NCI-H2171 treated with DMSO at 0.1 percent for 48 hours (cell line): ENCODE results near the gene GREM2.

Source experiments
- DNase-seq: peaks from one replicate; lab custom pipeline; 2025; lab: John Stamatoyannopoulos, UW

GREM2 gene

DNA sequence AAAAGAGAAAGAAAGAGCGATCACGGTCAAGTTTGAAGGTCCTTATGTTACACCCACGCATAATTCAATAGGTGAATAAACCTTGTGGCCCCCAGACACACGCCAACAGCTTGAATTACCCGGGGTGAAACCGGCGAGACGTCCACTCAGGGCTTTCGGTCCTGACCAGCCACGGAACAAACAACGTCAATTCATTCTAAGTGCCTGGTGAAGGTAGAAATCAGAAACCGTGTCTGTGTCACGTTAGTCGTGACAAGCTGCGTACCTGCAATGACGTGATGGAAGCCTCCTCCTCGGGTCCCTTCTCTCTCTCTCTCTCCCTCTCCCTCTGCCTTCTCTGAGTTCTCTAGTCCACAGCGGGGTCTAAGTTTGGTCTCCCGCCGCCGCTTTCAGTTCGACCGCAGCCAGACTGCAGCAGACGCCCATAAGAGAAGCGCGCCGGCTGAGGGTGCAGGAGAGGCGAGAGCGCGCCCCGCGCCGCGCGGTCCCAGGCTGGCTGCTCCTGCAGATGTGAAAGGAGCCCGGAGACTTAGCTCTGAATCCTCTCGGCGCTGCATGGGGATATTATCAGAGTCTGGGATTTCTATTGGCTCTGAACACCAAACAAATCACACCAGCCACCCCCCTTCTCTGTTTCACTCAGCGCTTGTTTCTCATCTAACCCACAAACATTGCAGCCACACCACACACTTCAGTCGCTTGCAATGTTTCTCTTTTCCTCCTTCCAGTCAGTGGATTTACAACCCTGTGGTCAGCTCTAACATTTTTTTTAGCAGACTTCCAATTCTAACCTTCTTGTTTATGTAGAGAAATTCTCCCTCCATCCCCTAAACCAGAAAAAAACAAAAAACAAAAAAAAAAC, at the start of gene GREM2:
Gene GREM2, minus strand, starts transcription at position 537 of the 862 bp plus-strand sequence. CDS start 118,680 bp downstream, outside the sequence.
- no peak for DNase-seq

DNA sequence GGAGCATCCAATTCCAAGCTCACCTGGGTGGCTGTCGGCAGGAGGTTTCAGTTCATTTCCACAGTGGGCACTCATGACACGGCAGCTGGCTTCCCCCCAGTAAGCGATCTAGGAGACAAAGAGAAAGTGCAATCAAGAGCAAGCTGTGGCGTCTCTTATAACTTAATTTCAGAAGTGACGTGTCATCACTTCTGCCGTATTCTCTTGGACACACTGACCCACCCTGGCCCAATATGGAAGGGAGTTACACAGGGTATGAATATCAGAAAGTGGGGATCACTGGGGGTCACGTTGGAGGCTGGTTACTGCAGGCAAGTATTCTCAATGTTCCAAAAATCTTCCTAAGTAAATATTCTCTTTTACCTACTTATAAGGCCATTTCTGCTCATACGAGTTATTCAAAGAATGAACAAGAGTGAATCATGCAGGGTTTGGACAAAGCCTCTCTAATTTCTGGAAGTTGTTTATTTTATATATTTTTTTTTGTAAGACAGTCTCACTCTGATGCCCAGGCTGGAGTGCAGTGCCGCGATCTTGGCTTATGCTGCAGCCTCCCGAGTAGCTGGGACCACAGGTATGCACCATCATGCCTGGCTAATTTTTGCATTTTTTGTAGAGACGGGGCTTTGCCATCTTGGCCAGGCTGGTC, 46.5 kb upstream of the GREM2 start:
- DNase-seq: no peak

DNA sequence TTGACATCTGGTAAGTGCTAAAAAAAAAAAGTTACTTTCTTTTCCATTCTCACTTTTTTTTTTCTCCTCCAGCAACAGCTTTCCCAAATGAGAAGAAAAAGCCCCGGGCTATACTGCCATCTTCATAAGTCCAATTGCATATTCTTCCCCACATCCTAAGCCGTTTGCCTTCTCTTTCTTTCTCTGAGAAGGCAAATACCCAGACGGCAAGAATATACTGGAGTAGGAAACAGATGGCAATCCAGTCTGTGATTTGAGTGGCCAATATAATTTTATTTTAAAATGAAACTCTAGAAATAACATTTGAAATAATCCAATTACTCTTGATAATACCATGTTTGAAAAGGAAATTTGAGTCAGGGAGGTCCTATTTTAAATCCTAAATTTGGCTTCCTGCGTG, 44.6 kb upstream of the GREM2 start:
- DNase-seq: no peak

DNA sequence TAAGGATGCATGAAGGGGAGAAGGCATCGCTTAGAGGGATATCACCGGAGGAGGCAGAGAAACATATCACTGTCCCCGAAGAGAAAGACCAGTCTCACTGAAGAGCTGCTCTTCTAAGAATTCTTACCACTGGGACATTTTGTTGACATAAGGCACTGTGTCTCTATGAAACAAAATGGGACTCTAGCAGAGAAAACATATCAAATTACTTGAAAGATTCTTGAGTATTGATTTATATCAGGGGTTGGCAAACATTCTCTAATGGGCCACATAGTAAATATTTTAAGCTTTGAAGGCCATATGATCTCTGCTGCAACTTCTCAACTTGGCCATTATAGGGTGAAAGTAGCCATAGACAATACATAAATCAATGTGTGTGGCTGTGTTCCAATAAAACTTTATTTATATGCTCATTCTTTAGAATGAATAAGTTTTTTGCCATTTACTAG, 41.0 kb upstream of the GREM2 start:
- no peak for DNase-seq

DNA sequence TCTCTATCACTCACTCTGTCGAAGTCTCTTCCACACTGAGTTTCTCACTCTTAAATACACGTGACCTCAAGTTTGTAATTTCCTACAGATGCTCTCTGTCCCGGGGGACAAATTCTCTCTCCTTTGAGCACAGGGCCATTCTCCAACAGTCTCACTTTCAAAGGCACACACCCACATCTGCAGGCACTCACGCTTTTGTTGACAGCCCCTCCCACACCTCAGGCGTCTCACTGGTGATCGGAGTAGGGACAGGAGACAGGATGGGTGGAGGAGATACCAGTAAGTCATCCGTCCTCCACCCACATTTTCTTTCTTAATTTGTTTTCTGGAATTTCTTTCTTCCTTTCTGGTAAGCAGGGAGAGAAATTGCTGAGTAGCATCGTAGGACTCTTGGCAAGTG, 40.6 kb upstream of the GREM2 start:
- DNase-seq: no peak

DNA sequence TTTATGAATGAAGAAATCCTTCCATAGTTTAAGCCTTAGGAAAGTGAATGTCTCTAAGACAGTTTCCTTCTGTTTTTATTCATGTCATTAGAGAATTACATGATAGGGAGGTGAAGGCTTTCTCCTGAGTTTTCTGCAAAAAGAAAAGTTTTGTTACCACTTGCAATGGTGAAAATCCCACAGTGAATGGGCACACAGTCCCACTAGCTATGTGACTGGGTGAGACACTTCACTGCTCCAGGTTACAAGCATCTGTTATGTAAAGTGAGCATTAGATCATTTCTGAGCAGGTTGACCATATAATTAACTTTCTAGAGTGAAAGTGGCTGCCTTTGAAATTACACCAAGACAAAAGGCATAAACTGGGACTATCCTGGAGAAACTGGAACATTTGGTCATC, 38.9 kb upstream of the GREM2 start:
- DNase-seq: no peak

DNA sequence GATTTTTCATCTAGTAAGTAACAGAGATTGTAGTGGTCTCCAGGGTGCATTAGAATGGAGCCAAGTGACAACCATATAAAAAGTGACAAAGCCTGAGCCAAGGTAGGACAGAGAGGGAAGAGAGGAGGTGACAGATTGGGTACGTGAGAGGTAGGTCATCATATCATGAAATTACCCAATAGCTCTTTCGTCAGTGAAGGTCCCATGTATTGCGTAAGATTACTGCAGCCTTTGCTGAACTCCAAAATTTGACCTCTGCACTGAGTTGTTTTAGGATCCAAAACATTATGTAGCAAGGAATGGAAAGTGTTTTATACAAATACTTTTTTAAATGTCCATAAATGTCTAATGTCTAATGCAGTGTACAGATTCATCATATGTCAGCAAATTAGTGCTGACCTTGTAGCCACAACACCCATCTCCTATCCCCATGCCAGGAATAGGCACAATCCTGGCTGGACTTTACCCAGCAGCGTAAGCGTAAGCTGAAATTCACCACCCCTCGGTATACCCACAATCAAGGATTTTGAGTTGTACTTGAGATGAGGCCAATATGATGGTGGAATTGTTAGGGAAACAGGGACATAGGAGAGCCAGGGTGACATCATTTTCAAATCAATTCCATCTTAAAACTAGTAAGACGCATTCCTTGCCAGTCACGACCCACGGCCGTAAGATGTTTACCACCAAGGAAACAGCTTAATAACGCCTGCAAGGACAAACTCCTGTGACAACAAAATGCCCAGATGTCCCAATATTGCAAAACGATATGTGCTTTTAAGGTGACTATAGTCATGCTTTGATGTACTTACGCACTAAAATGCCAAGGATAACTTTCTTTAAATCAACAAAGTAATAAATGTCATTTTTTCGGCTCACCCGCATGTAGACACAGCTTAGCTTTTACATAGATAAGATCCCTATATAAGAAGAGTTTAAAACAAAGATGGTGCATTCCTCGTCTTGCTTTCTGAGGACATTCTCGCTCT, 38.1 kb upstream of the GREM2 start:
- DNase-seq: no peak

DNA sequence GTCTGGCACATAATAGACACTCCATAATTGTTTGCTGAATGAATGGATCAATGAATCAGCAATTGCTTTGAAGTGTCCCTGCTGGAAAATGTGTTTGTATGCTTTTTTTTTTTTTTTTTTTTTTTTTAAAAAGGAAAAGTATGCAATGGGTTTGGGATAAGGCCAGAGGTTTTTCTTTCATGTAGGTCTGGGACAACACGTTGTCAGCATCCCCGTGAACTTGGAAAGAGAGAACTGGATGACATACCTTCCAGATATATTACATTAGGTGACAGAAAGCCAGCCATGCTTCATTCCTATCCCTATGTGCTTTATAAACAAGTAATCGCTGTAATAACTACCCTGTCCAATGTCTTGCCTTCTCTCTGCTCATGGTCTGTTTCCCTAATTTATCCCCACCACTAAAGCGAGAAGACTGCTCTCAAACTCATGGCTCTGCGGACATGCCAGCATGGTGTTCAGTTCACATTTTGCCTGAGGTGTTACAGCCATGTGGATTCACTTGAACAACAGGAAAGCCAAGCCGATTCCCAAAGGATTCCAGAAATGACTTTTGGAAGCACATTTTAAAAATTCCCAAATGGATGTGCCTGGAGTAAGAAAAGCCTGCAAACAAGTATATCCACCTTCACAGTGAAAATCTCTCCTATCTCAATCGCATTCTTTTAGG, 34.8 kb upstream of the GREM2 start:
- no peak for DNase-seq

DNA sequence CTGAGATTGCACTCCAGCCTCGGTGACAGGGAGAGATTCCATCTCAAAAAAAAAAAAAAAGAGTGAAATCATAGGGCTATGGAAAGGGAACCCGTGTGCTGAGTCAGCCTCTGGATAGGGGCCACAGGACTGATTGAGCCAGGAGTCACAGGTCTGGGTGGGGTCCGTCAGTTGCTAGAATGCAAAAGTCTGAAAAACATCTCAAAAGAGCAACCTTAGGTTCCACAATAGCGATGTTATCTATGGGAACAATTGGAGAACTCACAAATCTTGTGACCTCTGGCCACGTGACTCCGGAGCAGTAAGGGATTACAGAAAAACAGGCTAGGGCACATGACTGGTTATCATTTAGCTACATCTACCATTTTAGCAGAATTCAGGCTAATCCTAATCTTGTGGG, 32.8 kb upstream of the GREM2 start:
- no peak for DNase-seq

DNA sequence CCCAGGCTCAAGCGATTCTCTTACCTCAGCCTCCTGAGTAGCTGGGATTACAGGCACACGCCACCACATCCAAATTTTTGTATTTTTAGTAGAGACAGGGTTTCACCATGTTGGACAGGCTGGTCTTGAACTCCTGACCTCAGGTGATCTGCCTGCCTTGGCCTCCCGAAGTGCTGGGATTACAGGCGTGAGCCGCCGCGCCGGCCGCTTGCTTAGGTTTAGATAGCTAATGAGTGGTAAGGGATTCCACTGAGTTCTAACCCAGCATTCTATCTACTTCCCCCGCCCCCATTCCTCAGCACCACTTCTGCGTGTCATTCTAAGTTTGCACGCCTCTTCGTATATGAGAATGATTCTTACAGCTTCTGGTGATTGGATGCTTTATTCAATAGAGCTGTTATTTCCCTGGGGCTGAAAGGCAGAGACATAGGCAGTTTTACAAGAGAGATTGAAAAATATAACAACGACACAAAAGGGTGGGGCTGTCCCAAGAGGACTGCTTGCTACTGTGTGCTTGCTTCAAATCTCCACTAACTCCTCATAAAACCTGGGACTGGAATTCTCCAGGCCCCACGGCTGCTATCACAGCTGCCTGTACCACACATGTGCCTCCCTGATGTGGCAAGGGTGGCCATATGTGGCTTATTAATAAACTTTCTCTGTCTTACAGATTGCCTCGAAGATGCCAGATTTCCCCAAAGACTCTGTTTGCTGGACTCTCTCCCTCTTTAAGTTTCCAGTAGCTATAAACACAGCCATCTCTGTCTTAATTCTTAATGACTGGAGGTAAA, 23.7 kb upstream of the GREM2 start:
- no peak for DNase-seq

DNA sequence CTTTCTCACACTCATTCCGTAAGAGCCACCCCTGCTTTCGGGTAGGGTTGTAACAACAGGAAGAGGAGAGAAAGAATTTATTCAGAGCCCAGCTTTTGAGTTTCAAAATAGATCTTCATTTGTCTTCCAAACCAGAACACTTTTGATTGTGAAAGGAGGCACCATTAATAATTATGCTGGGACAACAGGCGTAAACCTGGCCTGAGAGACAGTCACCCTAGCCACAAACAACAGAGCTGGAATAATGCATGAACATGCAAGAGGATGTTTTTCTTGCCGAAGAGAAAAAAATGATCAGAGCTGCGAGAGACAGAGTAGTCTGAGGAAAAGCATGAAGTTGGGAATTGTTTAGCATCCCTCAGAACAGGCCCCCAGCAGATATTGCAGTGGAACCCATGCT, 18.5 kb upstream of the GREM2 start:
- DNase-seq: no peak

DNA sequence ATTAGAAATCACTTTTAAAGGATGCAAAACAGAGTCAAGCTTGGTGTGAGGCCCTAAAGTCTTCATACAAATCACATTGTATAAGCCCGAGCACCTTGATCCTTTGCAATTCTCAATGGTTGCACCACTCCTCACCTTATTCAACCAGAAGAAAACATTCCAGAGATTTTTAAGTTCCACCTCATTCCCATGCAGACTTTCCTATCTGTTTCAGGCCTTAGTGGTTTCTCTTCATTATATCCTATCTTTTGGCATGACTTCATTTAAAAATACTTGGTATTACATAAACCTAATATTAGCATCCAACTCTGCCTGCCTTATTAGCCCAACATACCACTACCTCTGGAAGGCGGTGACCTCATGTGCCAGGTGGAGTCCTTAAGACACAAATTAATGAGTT, 9.3 kb upstream of the GREM2 start:
- no peak for DNase-seq

DNA sequence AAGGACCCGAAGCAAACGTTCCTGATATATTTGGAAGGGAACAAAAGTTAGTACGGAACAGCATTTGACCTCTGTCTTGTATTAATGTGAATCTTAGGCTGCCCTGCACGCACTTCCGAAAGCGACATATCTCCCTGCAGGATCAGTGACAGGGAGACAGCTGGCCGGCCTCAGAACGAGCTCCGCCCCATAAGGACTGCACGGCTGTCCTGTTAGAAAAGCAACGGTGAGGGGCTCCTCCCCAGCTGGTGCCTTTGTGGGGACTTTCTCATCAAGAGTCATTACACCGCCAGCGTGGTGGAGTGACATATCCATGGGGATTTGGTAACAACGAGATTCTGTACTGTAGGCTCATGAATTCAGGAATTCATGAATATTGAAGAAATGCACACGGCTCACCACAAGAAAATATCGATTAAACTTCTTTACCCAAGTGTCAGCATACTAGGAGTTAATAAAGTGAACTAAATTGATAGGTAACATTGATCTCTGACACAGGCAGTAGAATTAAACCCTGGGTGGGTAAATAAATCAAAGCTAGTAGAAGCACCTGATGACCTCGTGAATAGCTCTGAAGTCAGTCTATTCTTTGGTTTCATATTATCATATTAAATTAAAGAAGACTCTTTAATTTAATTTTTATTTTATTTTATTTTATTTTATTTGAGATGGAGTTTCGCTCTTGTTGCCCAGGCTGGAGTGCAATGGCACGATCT, 8.1 kb upstream of the GREM2 start:
- DNase-seq: peak; percentile 27

DNA sequence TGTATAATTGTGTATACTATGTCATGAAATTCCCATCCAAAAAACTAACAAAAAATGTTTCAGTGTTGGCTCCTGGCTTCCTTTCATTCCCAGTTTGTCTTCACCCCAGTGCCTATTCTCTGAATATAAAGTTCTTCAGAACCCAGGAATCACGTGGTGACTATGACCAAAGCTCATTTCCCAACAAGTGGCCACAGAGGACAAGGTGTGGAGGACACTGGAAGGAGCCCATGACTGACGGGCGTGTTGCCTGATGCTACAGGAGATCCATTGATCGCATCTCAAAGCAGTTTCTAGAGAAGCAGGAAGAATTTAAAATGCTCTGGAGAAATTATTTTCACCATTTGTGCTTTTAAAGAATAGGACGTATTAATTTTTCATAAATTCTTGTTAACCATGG, 7.4 kb upstream of the GREM2 start:
- no peak for DNase-seq

DNA sequence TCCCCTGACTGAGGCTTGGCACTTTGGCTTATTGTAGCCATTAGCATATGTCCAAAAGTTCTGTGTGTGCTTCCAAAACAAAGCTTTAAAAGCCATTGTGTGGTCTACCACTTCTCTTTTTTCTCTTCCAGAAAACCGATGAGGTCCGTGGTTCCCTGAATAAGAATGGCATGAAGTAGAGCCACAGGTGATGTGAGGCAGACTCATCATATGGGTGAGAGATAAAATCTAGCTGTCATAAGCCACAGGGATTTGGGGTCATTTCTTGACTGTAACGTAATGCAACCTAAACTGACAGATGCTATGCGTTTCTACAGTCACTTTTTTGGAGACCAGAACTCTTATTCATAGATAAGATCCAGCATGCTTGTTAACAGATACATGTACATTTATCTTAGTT, 7.0 kb upstream of the GREM2 start:
- no peak for DNase-seq

DNA sequence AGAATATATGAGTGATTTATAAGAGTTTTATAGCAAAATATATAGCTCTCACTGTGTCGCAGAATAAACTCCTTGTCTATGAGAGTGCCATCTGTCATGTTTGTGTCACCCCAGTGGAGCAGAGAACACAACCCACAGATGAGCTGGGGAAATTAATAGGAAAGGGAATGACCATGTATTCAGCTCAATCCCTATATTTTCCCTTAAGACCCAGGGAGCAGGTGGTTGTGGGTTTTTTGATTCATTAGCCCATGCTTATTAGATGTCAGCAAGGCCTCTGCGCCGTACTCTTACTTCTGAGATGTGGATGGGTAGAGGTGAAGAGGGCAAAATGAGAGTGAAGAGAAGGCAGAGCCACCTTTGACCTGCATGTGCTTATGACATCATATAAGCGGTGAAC, 4.1 kb upstream of the GREM2 start:
- DNase-seq: no peak

DNA sequence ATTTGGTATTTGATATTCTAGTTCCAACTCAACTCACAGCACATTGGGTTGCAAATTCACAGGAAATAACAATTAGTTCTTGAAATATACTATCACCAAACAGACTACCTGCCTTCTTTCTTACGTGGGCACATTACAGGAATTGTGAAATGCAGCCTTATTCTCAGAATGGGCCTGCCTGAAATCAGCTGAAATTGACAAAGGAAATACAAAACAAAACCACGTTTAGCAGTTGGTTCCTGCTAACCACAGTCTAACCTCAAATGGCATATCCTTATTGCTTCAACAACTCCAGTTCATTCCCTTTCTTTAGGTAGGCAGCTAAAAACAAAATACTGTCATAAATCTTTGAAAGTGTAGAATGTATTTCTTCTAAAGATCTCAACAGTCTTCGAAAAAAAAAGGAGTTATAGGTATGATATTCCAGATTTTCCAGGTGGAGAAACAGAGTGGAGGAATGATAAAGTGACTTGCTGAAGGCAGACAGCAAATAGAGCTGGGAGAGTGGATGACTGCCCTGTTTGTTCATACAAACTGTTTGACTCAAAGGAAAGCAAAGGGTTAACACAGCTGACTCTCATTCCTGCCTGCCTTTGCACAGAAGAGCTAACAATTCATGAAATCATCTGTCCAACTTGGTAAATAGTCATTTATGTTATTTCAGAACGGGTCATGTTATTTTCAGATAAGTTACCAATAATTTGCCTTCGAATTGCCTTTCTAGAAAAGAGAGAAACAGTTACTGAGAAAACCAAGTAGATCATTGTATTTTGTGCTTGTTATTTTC, 1.6 kb upstream of the GREM2 start:
- no peak for DNase-seq

DNA sequence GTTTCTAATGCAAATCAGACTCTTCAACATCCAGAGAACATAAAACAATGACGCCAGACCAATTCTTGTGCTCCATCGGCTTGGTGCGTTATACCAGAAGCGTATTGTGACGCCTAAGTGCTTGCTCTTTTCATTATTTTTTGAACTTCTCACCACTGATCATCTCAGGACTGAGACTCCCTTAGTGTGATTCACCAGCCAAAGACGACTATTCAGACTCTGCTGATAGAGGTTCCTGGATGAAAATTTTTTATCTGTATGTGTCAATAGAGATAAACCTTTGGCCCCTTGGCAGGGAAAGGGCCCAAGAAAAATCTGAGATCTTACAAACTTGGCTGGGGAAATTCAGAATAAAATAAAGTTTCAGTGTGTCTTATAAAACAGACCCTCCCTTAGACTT, 856 bp upstream of the GREM2 start:
- DNase-seq: no peak

DNA sequence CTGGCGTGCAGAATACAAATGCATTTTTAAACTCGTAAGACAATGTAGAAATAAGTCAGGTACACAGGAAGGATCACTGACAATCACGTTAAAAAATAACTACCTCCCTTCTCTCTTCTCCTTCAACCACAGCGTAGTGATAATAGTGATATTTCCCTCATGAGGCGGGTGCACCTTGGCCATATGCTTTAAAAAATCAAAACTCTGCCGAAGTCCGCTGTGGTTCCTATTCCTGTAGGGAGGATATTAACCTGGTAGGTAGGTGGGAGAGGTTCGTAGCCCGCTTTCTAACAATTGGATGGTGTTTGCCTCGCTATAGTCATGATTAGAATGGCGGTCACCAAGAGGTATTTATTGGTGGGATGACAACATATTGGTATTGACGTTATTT, 732 bp downstream of the GREM2 start:
- no peak for DNase-seq

DNA sequence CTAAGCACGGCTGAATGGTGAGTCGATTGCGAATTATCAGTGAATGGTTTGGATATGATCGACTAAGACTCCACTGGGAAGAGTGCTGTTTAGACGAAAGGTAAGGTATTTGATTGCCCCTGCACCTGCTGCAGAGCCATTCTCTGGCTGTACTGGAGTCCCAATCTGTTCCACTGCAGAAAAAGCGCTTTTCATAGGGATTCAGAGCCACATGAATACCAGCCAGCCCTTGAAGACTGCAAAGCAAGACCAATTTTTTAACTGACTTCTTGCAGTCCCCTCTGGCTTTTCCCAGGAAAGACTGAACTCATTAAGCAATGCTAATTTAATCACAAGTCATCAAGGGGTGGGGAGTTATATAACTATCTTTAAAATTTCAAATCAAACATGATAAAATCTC, 1.3 kb downstream of the GREM2 start:
- DNase-seq: no peak
